Activated T-helper 9 cell treated with anti-CD3 and anti-CD28 coated beads, Interleukin-2, amount 50 U/mL, for 16 hours (primary cell): ENCODE results near the gene XYLT1.

ENCODE experiments used
- DNase-seq: peaks from one replicate; pipeline ENCODE4 v3.0.0-alpha.2; 2020; ENCODE audit warnings: low read depth

The XYLT1 gene

DNA sequence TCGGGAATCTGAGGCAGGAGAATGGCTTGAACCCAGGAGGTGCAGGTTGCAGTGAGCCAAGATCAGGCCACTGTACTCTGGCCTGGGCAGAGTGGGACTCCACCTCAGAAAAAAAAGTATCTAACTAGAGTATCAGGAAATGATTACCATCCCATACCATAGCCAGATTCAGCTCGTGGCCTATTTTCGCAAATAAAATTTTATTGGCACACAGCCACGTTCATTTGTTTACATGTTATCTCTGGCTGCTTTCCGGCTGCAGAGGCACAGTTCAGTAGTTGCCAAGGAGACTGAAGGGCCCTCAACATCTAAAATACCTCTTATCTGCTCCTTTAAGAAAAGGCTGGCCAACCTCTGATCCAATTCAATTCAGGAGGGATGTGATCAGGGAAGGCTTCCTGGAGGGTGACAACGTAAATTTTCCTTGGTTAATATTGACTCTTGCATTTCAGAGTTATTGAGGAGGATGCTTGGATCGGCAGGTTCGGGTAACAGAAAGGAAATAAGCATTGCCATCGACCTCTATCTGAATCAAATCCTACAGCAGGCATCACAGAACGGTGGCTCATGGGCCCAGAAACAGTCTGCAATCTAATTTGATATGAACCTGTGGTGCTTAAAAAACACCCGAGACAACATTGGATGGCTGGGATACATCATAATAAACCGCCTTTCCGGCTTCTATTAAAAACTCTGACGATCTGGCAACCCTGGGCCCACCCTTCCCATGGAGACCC, 73.8 kb downstream of the XYLT1 start:
- DNase-seq, result no peak

DNA sequence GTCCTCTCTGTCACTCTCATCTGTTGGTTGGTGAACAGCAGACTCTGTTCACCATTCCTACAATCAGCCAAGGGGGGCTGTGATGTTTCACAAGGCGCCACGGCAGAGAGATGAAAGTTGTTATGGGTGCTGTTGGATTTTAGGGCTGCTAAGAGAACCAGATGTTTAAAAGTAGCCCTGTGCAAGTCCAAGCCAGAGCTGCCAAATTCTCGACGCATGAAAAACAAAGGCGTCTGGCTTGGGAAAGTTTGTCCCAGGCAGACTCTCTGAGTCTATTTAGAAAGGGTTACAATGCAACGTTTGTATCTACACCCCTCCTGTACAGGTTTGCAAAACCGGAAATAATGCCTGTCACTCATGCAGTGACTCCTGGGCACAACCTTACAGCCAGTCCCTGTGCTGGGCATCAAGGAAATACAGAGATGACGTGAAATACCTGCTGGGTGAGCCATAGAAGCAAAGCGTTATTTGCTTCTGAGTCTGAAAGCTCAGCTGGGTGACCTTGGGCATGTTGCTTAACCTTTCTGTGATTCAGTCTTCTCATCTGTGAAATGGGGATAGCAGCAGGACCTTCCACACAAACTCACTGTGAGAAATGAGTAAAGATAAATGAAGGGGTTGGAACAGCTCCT, 74.8 kb downstream of the XYLT1 start:
- no peak for DNase-seq

DNA sequence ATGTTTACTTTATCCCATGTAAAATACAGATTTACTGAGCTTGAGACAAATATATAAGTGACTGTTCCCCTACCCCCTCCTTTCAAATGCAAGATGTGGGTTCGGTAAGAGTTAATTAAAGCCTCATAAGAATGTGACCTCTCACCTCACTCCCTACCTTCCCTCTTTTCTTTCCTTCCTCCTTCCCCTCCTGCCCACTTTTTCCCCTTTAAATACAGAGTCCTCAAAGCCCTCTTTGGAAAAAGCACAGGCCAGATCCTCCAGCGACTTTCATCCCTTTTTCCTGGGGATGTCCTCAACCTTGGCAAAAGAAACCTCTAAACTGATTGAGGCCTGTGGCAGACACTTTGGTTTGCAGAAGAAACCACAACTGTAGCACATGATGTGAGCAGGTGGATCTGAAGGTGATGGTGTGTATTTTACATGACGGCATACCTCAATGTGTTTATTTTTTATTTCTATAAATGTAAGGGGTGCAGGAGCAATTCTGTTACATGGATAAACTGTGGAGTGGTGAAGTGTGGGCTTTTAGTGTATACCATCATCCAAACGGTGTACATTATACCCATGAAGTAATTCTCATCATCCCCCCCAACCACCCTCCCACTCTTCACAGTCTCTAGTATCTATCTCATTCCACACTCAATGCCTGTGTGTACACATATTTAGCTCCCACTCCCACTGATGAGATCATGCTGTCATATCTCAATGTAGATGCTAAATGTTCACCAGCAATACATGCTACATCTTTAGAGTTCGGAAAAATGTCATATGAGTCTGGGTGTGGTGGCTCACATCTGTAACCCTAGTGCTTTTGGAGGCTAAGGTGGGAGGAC, 77.7 kb downstream of the XYLT1 start:
- no peak for DNase-seq

DNA sequence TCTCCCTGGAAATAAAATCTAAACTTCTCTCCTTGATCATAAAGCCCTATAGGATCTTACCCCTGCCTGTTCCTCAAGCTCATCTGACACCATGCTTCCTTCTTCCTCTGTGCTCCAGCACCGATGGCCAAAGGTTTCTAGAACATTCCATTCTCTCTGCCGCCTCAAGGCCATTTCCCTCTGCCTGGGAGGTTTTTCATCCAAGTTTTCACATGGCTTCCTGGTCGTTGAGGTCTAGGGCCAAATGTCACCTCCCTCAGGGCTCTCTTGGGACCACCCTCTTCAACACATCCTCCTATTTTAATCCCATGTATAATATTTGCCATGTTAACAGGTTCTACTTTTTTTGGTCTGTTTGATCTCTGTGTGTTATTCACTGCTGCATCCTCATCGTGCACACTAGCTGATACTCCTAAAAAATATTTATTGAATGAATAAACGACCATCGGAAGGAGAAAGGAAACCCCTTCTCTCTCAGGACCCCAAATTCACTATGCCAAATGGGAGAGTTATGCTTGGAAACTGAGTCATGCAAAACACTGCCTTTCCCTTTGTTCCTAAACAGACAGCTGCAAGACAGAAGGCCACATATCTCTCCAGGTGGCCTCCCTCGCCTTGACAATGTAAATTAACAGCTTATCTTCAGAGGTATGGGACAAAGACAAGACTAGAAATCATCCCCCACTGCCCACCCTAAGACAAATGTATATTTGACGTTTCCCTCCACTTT, 78.5 kb downstream of the XYLT1 start:
- DNase-seq, result no peak

DNA sequence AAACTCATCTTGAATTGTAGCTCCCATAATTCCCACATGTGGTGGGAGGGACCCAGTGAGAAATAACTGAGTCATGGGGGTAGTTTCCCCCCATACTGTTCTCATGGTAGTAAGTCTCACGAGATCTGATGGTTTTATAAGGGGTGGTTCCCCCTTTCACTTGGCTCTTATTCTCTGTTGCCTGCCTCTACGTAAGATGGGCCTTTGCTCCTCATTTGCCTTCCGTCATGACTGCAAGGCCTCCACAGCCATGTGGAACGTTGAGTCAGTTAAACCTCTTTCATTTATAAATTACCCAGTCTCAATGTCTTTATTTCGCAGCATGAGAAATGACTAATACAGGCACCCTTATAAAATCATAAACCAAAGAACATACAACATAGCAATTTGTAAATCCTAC, 79.0 kb downstream of the XYLT1 start:
- DNase-seq, result no peak

DNA sequence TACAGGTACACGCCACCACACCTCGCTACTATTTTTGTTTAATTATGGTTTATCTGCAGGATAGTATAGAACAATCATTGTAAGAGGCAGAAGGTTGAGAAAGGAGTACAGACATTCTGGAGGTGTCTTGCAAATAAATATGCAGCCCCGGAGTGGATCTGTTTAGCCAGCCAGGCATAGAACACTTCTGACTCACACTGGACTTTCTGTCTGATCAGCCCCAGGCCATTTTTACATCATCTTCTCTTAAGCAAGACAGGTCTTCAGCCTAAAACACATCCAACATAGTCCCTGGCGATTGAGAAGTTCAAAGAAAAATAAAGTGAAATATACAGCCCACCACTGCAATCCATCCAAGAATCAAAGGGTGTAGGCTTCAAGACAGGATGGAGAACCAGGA, 81.4 kb downstream of the XYLT1 start:
- no peak for DNase-seq

DNA sequence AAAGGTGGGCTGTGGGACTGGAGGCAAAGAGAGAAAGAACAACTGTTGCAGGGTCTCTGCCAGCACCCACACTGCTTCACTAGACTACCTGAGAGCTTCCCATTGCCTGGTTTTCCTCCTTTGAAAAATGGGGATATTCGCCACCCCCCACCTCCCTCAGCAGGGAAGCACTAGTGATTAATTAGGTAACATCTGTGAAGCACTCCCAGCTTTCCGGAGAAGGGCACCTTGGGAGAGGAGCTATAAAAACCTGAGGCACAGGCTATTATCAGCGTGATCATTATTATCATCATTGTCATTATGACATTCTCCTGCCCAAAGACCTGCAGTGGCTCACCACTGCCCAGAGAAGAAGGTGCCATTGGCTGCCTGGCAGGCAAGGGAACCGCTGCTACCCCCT, 83.5 kb downstream of the XYLT1 start:
- DNase-seq, result no peak

DNA sequence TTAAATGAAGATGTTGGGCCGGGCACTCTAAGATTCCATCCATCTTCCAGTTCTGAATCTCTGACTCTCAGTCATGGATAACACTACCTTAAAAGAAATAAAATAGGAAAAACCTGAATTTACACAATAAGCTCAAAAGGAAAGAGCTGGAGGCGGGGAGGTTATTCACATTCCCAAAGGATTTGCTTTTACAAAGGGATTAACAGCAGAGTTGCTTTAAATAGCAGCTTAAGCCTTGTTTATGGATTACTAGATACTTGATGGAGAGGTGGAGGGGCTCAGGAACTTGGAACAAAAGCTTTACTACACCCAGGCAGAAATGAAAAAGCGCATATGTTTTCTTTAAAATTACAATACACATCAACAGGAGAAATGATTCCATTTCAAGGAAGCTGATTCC, 84.5 kb downstream of the XYLT1 start:
- DNase-seq, result no peak

DNA sequence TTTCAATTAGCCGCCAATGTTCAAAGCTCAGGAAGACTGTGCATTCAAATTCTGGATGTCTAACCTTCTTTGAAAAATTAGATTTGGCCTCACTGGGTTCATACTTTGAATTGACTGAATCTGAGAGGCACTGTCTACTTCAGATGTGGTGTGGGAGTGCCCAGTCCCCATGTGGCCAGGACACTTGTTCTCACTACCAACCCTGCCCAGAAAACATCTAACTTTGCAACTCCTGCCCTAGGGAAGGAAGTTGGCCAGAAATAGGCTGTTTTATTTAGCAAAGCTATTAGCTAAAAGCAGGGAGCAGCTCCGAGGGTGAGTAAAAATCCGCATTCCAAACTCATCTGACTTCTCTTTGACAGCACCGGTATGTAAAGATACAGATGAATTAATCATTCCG, 86.3 kb downstream of the XYLT1 start:
- no peak for DNase-seq

DNA sequence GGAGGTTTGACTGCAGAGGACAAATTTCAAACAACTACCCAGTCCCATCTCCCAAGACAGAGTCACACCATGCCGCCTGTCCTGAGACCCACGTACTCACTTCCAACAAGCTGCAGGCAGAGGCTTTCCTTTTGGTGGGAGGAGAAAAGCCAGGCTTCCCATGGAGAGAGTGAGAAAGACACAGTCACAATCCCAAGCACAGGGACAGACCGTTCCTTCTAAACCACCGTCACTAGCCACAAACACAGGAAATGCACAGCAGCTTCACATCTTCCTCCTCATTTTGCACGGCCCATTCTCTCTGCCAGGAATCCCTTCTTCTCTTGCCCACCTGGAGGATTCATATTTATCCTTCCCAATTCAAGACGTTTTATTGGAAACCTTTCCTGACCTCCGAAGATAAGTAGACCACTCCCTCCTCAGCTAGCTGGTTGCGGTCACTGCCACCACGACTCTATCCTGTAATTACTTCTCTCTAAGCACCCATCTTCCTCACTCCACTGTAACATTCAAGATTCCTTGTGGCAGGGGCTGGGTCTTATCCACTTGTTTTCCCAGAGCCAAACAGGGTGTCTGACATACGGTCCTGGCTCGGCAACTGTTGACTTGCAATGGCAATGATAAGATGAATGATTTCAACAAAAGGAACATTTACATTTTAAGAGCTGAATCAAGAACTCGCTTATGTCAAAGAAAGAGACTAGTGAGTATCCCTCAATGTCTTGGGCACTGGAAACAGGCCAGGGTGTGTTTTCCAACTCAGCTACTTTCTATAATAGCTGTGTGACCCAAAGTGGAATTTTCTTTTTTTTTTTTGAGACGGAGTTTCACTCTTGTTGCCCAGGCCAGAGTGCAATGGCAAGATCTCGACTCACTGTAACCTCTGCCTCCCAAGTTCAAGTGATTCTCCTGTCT, 87.6 kb downstream of the XYLT1 start:
- no peak for DNase-seq

DNA sequence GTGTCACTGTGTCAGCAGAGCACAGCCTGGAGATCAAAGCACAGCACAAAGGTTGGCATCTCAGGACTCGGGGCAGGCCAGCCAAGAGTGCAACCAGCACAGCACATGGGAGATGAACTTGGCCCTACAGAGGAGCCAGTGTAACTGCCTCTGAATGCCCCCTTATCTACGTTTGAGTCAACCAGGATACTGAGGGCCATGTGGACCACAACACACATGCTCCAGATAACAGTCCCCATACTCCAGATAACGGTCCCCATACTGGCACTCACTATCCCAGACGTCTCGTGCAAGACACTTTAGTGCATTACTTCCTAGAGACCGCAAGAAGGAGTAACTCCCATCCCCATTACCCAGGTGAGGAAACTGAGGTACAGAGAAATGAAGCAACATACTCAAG, 88.2 kb downstream of the XYLT1 start:
- no peak for DNase-seq

DNA sequence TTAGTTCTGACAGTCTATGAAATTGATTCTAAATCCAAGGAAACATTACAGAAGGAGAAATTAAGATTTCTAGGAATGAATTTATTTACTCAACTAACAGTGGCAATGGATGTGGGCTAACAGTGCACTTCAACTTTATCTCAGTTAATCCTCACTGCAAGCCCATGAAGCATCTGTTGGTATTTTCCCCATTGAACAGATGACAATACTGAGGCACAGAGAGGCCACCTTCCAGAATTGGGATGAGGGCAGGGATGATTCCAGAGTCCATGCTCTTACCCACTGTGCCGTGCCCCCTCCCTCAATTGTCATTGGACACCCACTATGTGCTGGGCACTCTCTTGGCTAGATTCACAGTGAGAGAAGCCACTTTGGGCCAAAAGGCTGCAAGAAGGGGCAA, 89.0 kb downstream of the XYLT1 start:
- no peak for DNase-seq

DNA sequence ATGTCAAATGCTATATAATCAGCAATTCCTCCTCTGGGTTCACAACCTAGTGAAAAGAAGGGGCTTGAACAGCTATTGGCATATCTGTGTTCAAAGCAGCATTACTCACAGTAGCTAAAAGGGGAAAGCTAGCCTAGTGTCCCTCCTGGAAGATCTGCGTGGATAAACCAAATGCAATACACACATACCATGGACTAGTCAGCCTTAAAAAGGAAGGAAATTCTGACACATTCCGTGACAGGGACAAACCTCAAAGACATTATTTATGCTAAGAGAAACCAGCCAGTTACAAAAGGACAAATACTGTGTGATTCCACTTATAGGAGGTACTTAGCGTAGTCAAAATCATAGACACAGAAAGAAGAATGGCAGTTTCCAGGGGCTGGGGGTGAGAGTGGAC, 90.1 kb downstream of the XYLT1 start:
- DNase-seq, result no peak

DNA sequence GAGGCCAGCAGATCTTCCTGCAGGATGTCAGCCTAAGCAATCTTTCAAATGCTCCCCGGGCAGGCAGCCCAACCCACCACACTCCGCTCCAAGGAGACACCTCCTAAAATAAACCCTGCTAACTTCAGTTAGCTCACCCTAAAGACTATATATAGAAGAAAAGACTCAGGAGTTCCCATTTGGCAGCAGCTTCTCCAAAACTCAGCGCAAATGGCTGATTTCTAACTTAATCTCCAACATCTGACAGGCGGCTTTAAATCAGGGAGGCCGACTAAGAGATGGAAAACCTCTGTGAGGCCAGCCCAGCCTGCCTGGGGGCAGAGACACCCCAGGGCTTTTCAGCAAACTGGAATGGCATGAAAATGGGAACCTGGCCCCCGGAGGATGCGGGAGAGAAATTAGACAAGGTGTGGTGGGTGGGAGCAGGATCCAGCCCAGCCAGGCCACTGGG, 91.6 kb downstream of the XYLT1 start:
- no peak for DNase-seq

DNA sequence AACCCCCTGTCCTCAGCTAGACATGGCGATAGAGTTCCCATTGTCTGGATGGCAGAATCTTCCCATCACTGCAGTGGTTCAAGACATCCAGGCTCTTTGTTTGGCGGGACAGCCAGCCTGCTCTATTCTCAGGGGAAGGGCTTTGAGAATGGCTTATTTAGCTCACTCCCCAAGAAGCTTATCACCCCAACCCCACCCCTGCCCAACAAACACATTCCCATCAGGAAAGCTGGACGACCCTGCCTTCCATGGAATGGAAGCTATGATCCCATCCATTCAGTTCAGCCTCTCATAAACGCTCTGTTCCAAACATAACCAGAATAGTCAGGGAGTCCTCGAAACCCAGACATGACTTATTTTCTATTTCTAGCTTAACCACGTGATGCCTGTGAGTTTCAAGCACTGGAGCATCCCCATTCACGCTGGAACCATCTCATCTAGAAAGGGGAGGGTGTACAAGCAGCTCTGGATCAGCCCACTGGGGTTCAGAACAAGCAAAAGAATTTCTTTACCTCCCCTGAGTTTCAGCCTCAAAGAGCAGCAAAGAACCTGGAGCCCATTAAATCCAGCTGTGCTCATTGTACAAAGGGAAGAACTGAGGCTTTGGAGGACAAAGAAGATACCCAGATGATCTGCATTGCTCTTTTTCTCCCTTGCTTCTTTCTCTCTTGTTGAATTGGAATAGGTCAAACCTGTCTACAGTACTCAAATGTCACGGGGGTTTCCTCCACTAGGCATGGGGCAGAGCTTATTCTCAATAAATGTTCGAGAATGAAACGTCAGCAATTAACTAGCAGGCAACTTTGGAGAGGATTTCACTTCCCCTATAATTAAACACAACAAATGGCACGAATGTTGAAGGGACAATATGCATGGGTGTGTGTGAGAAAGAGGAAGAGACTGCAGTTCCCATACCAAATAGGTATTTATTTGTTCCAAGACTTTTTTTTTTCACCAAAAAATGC, 93.1 kb downstream of the XYLT1 start:
- DNase-seq, result no peak

DNA sequence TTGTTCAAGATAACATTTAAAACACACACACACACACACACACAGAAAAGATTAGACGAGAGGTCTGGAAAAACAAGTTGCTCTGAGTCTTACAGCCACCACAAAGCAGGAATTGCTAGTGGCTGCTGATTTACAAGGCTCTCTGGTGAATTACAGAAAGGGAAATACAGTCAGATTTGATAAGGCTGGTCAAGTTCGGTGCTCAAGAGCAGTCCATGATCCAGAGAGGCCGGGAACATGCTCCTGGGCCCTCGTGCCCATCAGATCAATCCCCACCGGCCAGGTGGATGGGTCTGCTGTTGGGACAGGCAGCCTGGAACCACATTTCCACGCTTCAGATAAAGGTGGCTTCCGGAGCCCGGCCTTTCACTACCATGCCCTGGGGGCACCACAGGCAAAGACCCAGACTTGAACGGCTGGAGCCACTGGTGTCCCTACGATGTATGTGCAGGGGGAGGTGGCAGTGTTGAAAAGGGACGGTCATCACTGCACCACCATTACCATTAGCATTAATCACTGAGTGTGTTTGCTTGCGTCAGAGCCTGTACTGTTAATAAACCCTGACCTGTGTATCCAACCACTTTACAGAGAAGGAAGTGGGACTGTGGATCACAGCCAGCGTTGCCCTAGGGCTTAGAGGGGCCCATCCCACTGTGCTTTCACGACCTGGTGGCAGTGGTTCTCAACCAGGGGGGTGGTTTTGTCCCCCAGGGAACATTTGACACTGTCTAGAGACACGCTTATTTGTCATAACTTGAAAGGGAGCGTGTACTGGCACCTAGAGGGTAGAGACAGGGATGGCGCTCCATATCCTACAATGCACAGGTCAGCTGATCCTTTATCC, 95.1 kb downstream of the XYLT1 start:
- no peak for DNase-seq

DNA sequence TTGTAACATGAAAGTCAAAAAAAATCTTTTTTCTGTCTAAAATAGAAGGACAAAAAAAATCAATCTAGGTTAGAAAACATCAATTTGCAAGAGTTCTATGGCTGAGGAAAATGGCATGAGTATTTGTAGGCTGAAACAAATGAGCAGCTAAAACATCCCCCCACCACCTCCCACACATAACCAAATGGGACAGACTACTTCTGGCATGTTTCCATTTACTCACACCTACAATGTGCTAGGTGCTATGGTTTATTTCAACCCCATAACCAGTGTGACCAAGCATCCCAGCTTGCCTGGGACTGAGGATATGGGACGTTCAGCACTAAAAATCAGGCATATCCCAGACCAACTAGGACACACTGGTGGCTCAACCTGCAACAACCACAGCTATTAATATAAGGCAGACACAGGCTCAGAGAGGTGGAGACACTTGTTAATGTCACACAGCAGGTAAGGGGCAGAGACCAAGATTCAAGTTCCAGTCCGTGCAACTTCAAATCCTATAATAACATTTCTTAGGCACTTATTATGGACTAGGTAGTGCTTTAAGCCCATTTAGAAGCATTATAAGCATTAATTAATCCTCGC, 96.0 kb downstream of the XYLT1 start:
- DNase-seq, result no peak

DNA sequence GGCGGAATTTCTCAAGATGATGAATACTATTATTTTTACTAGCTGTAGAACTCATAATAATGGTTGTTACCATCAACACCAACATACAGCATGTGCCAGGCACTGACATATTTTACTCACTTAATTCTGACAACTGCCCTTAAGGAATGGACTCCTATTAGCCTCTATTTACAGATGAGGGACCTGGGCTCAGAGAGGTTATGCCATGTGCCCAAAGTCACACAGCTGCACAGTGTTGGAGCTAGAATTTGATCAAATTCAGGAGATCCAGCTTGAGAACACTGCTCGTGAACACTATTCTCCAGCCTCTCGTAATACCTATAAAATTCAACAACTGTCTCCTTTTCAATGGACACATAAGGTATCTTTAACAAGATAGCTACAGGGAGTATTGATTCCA, 97.2 kb downstream of the XYLT1 start:
- no peak for DNase-seq

DNA sequence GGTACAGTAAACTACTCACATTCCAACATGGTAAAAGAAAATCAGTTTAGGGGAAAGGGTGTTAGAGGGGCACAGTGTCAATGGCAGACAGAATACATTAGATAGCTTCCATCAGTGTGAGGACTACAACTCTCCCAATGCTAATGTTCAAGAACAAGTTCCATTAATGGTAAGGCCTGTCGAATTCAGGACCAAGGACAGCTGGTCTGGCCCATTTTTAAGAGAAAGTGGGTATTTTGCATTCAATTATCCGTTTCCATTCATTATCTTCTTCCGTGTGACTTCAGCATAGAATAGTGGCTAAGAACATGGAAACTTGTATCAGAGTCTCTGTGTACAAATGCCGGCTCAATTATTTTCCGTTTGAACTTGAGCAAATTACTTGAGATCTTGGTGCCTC, 98.4 kb downstream of the XYLT1 start:
- DNase-seq, result no peak
